Renal cortical epithelial cell (primary cell): ENCODE data around the gene STX5. TPM values are rescaled to one million over a fixed set of nuclear protein-coding genes. Genes with fewer than 3 reads are reported as not detected.
A peak's percentile ranks its signal among the peaks of the same experiment; 100 is the strongest.
"Not testable (repeated sequence)": the region's sequence is repeated elsewhere in the genome, so short reads cannot be mapped to it uniquely, and the experiment has no call there.

Experiments used
- DNase-seq: peaks from one replicate; pipeline ENCODE4 v3.0.0-alpha.2; 2011; ENCODE audit warnings: low read depth
- total RNA-seq: library from RNA; depleted of rRNA; stranded (reverse); fragments of >200 nt; gene quantifications from 2 replicates; pipeline ENCODE4 v1.2.3, GENCODE V29; 2014

The STX5 gene
- total RNA-seq, 1 donor from 2014 or later = 38.8 TPM

DNA sequence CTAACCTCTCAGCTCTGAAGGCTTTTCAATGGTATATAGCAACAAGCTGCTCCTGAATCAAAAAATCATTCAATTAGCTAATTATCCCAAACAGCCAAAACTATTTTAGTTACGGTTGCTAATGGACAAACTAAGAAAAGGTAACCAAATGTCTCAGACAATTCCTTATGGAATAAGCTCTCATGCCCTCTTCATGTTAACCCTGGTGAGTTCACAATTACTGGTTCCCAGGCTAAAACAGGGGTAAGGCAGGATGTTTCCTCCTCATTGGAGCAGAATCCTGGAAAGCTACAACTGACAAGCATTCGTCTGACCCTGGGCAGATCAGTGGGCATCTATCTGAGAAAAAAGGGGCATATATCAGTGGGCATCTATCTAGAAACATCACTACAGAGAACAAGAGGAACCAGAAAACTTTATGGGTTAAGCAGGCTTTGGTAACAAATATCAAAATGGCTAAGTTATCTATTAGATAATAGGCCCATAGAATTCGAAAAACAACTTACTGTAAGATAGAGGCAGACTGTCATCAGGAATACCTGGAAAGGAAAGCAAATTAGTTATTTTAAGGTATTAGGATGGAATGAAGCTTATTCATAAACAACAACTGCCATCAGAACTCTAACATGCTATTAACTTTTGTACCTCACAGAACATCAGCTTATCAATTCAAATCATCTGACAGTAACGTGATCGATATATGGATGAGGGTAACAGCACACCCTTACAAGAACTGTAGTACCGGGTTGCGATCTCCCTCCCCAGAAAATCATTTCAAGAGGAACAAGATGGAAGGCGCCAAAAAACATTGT is 22.4 kb upstream of the STX5 start:
- no peak for DNase-seq

DNA sequence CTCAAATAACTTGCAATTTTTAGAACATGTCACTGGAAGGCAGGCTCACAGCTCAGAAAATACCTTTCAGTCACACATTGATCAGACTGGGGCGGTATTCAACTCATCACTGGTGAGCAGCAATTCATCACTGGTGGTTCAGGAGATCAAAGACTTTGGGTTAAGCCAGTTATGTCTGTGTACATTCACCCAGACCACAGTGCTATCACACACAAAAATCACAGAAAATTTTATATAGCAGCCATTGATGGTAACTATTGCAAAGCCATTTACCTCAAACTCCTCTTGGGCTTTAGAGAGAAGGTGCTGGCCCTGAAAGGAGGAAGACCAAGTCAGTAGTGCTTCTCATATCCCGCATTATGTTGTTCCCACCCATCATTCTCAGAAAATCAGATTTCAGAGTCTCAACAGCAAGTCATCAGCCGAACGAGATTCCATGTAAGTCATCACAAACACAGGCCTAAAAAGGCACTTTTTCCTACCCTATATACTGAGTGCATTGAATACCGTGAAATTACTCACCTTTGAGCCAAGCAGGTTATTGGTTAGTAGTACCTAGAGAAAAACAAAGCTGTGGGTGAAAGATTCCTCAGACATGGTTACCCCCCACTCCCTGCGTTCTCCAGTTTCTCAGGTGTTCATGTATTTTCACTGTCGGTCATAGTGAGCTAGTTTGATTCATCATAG is 21.6 kb upstream of the STX5 start:
- no peak for DNase-seq

DNA sequence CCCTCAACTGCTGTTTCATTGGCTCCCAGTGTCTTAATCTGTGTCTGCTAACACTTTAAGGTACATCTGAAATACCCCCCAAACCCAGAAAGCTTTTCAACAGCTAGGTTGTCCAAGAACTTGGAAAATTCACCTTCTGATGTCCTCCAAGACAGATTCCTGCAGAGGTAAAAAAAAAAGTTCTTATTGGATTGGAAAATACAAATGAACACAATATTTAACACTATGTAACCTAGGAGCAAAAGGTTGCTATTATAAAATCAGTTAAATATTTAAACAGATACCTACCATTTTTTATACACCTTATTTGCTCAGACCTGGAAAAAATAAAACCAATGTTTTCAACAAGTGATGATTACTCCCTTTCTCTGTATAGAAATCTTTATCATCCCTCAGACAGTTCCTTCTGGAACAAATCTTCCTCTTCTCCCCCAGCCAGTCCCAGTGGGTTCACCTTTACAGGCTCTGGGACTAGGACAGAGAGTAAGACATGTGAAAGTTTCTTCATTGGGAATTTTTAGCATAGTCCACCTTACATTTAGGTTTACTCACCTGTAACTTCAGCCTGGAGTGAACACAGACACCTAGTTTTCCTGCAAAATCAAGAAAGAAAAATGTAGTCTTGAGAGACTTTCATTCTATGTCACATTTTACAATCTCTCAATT is 20.8 kb upstream of the STX5 start:
- DNase-seq = no peak

- DNase-seq = peak; percentile 15
Observed at GRCh38 chr11:62851807-62852522, 20.1 kb upstream of the STX5 start.

DNA sequence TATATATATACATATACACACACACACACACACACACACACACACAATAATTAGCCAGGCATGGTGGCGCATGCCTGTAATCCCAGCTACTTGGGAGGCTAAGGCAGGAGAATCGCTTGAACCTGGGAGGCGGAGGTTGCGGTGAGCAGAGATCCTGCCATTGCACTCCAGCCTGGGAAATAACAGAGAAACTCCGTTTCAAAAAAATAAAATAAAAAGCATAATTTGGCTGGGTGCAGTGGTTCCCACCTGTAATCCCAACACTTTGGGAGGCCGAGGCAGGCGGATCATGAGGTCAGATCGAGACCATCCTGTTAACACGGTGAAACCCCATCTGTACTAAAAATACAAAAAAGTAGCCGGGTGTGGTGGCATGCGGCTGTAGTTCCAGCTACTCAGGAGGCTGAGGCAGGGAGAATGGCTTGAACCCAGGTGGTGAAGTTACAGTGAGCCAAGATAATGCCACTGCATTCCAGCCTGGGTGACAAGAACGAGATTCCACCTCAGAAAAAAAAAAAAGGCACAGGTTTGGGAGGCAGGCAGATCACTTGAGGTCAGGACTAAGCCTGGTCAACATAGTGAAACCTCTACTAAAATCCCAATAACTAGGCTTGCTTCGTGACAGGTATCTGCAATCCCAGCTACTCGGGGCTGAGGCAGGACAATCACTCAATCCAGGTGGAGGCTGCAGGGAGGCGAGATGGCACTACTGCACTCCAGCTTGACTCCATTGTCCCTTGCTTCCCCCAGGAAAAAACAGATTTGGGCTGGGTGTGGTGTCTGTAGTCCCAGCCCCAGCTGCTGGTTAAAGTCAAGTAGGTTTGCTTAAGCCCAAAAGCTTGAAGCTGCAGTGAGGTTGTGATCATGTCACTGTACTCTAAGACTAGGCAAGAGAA is 19.3 kb upstream of the STX5 start:
- DNase-seq = no peak

DNA sequence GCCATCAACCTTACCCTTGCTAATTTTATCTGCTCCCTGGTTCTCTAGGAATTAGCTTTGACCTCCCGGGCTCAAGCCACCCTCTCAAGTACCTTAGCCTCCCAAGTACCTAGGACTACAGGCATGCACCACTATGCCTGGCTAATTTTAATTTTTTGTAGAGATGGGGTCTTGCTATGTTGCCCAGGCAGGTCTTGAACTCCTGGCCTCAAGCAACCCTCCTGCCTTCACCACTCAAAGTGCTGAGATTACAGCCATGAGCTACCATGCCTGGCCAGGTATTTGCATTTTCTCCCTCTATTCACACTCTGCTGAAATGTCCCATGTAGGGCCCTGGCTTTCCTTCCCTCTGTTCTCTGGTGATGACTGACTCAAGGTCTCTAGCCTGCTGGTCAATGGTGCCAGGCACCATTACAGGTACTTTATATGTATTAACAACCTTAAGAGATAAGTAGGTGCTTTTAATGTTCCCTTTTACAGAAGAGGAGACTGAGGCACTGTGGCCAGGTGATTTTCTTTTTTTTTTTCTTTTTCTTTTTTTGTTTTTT is 16.0 kb upstream of the STX5 start:
- DNase-seq = no peak

GRCh38 chr11:62846177-62846576 is 14.3 kb upstream of the STX5 start:
- DNase-seq = no peak

- no peak for DNase-seq
Observed at GRCh38 chr11:62844154-62844553, 12.3 kb upstream of the STX5 start.

DNA sequence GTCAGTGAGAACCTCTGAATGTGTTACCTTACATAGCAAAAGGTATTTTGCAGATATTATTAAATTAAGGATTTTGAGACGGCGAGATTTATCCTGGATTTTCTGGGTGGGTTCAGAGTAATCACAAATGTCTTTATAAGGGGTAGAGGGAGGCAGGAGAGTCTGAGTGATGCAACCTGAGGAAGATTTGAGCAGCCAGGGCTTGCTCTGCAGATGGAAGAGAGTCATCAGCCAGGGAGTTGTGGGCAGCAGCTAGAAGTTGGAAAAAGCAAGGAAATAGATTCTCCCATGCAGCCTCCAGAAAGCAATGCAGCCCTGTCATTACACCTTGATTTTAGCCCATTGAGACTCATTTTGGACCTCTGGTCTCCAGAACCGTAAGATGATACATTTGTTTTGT is 11.6 kb upstream of the STX5 start:
- DNase-seq = no peak

- not testable (repeated sequence) for DNase-seq
Observed at GRCh38 chr11:62842891-62843290, 11.0 kb upstream of the STX5 start.

GRCh38 chr11:62842171-62842741 is 10.4 kb upstream of the STX5 start:
- DNase-seq = no peak

DNA sequence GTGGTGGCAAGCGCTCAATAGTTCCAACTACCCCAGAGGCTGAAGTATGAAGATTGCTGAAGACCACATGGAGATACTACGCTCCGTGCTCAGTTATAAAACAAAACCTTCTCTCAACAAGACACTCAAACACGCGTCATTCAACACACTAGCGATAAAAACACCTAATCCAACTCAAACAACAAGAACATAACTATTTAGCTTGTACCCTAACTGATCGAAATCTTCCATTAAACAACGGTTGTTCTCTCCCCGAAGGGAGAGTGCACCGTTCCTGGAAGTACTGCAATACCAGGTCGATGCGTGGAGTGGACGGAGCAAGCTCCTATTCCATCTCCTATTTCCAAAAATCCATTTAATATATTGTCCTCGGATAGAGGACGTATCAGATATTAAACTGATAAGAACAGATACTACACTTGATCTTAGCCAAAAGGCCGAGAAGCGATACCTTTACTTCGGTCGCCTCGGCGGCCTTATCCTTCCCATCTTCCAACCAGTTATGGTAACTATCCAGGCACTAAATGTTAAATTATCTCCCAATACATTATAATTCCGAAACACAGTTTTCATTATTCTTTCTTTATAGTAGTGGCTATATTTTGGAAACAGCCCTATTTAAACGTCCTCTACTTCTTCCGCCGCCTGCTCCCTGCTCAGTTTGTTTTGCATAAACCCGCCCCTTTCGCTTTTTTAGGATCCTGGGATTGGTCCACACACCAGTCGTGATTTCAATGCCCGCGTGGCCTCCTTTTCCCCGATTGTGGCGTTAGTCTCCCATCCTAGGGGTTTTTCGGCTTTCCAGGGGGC is 9.7 kb upstream of the STX5 start:
- DNase-seq = peak; percentile 100

GRCh38 chr11:62840721-62841360 is 9.0 kb upstream of the STX5 start:
- peak; percentile 78 for DNase-seq

- DNase-seq = peak; percentile 87
Observed at GRCh38 chr11:62839050-62839945, 7.4 kb upstream of the STX5 start, which contains the start of gene WDR74. Gene WDR74 (minus strand): TSS chr11:62839590. CDS start chr11:62839570, 20 bp downstream.

- DNase-seq = no peak
Observed at GRCh38 chr11:62835336-62835735, 3.5 kb upstream of the STX5 start.

- peak; percentile 18 for DNase-seq
Observed at GRCh38 chr11:62832336-62833234, 734 bp upstream of the STX5 start, which contains the start of gene TEX54. Gene TEX54 (minus strand): TSS chr11:62832841.
